Stimulated activated CD4-positive, alpha-beta T cell treated with anti-CD3 and anti-CD28 coated beads, Interleukin-2, amount 100 ng/mL, for 24 hours (primary cell): ENCODE measurements around the gene ZNF37A.
"Not testable (repeated sequence)": the region's sequence is repeated elsewhere in the genome, so short reads cannot be mapped to it uniquely, and the experiment has no call there.

Experiments
- DNase-seq, 2 donors: peaks; one replicate each; pipeline ENCODE4 v3.0.0-alpha.2; 2020

Gene ZNF37A

DNA sequence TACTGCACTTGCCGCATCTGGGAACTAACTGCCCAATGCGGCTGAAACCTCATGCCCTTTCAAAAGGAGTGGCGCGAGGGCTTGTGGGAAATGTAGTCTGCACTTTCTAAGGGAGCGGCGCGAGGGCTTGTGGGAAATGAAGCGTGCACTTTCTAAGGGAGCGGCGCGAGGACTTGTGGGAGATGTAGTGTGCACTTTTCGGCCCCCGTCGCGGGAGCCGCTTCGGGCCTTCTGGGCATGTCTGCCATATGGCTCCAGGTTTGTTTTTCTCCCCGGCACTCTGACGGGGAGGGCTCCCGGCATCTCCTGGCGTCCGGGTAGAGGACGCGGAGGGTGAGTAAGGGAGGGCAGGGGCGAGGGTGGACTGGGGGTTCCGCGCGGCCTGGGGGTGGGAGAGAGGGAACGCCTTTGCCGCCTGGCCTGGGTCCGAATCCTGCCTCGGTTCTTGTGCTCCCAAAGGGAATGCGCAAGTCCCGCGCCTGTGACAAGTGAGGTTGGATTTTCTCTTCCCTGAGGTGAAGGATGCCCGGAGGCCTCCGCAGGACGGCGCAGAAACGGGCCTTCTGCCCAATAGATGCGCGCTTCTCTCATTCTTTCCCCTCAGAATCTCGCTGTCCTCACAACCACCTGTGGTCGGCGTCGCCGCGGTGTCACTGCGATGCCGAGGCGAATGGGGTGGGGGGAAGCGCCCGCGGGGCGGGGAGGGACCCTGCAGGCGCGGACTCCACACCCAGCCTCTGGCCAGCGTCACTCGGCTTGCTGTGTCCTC, at the start of gene ZNF37A:
Gene ZNF37A, plus strand, starts transcription at position 180 of the 769 bp plus-strand sequence. CDS start 2,281 bp downstream, outside the sequence.
- peak; percentile 87 for DNase-seq

DNA sequence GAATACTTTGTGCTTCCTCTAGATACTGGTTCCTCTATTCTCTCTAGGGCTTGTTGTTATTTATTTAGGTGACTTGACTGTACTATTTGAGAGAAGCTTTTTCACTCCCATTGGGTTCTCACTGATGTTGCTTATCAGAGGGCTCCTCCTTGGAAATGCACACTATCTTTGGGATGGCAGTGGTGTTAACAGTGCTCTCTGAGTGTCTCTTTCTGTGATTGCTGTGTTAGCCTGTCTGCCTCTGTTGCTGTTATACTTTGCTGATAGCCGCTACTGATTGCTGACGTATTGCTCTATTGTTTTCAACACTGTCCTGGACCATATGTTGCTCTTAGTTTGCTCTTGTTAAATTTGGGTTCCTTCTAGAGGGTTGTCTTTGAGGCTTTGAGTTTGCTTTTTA, 49.0 kb upstream of the ZNF37A start:
- DNase-seq = no peak

GRCh38 chr10:38047666-38048065, 46.5 kb upstream of the ZNF37A start:
- no peak for DNase-seq

GRCh38 chr10:38050212-38050611, 43.9 kb upstream of the ZNF37A start:
- DNase-seq = no peak

GRCh38 chr10:38054361-38054797, 39.8 kb upstream of the ZNF37A start:
- DNase-seq = no peak

DNA sequence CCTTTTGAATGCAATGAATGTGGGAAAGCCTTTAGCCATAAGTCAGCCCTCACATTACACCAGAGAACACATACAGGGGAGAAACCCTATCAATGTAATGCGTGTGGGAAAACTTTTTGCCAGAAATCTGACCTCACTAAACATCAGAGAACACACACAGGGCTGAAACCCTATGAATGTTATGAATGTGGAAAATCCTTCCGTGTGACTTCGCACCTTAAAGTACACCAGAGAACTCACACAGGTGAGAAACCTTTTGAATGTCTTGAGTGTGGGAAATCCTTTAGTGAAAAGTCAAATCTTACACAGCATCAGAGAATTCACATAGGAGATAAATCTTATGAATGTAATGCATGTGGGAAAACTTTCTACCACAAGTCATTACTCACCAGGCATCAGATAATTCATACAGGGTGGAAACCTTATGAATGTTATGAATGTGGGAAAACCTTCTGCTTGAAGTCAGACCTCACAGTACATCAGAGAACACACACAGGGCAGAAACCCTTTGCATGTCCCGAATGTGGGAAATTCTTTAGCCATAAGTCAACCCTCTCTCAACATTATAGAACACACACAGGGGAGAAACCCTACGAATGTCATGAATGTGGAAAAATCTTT, 38.8 kb upstream of the ZNF37A start:
- not testable (repeated sequence) for DNase-seq

DNA sequence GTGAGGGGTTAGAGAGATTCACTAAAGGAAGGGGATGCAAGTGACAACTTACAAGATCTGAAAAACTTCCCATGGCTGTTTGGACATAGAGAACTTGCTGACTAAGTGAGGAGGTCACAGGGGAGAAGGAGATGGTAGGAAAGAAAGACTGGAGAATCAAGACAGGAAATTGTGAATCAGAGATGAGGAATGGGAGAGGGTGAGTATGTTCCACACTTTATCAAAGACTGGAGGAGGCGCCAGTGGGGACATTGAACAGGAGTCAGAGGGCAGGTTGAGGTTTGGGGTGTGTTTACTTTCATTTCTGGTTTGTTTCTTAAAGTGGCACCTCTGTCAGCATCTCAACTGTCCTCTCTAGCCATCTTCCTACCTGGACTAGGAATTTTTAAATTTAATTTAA, 24.5 kb upstream of the ZNF37A start:
- not testable (repeated sequence) for DNase-seq

DNA sequence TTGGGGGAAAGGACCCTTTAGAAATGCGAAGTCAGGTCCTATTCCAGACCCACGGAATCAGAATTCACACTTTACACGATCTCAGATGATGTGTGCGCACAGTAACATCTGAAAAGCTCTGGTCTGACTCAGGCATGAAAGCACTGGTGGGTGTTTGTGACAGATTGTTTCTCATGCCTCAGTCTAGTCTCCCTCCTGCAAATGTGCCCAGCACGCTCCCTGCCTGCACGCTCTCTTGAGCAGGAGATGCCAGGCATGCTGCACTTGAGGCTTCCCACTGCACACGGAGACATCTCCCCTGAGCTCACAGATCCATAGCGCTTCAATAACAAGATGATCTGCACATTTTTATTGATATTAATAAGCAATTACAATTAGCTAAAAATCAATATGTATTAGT, 23.6 kb upstream of the ZNF37A start:
- no peak for DNase-seq

GRCh38 chr10:38072552-38072951, 21.6 kb upstream of the ZNF37A start:
- no peak for DNase-seq

DNA sequence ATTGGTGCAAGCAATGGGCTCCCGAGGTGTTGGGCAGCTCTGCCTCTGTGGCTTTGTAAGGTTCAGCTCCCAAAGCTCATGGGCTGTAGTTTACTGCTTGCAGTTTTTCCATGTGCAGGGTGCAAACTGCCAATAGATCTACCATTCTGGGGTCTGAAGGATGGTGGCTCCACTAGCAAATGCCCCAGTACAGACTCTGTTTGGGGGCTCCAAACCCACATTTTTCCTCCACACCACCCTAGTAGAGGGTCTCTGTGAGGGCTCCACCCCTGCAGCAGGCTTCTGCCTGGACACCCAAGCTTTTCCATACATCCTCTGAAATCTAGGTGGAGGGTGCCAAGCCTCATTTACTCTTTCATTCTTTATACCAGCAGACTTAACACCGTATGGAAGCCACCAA, 17.4 kb upstream of the ZNF37A start:
- DNase-seq = no peak

DNA sequence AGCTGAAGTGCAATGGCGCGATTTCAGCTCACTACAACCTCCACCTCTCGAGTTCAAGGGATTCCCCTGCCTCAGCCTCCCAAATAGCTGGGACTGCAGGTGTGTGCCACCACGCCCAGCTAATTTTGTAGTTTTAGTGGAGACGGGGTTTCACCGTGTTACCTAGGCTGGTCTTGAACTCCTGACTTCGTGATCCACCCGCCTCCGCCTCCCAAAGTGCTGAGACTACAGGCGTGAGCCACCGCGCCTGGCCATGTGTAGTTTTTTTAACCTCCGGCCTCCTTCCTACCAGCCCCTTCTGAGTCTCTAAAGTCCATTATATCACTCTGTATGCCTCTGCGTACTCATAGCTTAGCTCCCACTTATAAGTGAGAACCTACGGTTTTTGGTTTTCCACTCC, 819 bp upstream of the ZNF37A start:
- not testable (repeated sequence) for DNase-seq

- peak in 1 of 2 donors; percentile 5 for DNase-seq
These were observed 350 bp upstream of the ZNF37A start for GRCh38 chr10:38093816-38094157.

DNA sequence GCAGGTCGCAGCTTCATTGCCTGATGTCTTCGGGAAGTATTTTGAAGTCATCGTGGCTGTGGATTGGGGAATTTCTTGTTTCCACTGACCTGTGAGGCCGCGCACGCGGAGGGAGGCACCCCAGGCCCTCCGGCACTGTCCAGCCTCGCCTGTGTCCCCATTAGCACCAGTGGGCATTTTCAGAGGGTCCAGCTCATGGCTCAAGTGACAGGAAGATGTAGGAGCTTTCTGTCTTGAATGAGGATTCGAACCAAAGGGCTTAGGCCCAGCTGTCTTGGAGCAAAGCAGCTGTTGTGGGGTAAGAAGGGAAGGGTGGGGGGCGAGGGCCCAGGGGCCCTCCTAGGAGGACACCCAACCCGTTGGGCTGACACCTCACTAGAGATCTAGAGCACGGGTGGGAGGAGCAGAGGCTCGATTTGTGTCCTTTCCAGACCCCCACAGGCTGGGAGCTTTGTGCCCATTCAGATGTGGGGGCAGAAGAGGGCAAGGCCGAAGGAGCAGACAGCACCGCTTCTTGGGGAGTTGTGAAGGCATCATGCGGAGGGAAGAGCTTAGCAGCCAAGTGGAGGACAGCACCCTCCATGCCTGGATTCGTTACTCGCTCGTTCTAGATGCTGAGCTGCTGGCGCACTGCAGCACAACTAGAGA, 914 bp downstream of the ZNF37A start:
- no peak for DNase-seq

DNA sequence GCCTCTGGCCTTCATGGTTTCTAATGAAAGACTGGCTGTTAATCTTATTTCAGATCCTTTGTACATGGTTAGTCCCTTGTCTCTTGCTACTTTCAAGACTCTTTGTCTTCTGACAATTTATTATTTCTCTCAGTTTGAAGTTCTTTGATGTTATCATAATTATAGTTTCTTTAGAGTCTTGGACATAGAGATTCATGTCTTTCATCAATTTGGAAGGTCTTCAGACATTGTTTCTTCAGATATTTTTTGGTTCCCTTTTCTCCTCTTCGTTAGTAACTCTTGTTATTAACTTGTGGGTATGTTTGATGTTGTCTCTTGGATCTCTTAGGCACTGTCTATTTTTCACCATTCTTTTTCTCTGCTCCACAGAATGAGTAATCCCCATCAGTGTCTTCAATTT, 8.7 kb downstream of the ZNF37A start:
- DNase-seq = no peak

DNA sequence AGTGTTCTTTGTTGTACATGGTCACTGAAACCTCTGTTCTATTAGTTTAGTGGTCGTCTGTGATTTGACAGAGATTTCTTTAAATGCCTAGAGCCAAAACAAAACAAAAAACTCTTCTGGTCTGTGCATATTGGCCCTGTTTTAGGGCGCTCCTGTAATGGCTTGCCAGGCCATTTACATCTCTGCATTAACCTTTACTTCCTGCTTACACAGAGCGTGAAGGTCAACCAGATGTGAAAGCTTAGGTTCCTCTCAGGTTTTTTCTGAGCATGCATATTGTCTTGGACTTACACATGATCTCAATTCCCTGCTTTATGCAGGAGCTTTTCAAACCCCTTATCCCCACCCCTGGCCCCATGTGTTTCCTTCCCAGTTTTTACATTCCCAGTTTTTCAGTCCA, 9.6 kb downstream of the ZNF37A start:
- DNase-seq = no peak

- DNase-seq = no peak
These were observed 18.0 kb downstream of the ZNF37A start for GRCh38 chr10:38112159-38112558.

DNA sequence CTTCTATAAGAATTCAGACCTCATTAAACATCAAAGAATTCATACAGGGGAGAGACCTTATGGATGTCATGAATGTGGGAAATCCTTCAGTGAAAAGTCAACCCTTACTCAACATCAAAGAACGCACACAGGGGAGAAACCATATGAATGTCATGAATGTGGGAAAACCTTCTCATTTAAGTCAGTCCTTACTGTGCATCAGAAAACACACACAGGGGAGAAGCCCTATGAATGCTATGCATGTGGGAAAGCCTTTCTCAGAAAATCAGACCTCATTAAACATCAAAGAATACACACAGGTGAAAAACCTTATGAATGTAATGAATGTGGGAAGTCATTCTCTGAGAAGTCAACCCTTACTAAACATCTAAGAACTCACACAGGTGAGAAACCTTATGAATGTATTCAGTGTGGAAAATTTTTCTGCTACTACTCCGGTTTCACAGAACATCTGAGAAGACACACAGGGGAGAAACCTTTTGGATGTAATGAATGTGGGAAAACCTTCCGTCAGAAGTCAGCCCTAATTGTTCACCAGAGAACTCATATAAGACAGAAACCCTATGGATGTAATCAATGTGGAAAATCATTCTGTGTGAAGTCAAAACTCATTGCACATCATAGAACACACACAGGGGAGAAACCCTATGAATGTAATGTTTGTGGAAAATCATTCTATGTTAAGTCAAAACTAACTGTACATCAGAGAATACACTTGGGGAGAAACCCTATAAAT, 24.1 kb downstream of the ZNF37A start:
- no peak for DNase-seq

DNA sequence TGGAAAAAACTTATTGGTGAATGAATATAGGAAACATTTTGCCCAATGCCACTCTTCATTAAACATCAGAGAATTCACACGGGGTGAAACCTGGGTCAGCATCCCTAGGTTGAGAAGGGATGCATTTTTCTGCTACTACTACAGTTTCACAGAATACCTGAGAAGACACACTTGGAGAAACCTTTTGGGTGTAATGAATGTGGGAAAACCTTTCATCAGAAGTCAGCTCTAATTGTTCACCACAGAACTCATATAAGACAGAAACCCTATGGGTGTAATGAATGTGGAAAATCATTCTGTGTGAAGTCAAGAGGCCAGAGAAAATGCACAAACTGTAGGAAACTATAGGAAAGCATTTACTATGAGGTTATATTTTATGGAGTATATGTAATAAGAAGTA, 24.9 kb downstream of the ZNF37A start:
- no peak for DNase-seq

- no peak for DNase-seq
These were observed 33.7 kb downstream of the ZNF37A start for GRCh38 chr10:38127812-38128211.

- no peak for DNase-seq
These were observed 49.5 kb downstream of the ZNF37A start for GRCh38 chr10:38143587-38143986.

DNA sequence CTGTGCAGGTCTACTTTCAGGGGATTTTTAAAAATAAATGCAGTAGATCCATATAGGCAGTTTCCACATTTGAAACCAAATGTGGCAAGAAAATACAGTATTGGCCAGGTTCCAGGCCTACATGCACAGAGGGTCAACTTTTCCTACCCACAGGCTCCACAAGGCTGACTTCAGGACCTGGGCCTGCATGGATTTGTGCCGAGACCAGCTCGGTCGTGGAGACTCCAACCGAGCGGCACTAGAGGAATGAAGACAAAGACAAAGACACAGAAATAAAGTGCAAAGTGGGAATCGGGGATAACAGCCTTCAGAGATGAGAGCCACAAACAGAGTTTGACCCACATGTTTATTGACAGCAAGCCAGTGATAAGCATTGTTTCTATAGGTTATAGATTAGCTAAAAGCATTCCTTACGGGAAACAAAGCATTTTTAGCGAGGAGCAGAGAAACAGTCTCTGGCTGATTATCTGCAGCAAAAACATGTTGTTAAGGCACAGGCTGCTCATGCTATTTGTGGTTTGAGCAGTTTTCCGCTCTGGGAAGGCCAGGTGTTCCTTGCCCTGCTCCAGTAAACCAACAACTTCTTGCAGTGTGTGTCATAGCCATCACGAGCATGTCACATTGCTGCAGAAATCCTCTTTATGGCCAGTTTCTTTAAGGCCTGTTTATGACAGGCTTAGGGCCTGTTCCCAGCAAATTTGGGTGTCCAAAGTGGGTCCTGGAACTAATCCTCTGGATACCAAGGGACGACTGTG, 52.6 kb downstream of the ZNF37A start:
- DNase-seq = no peak

- no peak for DNase-seq
These were observed 53.5 kb downstream of the ZNF37A start for GRCh38 chr10:38147686-38148085.
